HL-60 (cell line): ENCODE data around the gene MRGPRG.

Source experiments
- DNase-seq, 2 experiments: peaks; one replicate each; pipeline ENCODE4 v3.0.0-alpha.2; 2010 to 2020; ENCODE audit warnings: low read depth in 1 of 2, low spot score in 1 of 2
- H3K27ac ChIP-seq: fragments of 250-450 bp; sonication (Bioruptor Pico); replicated peaks from 2 replicates; pipeline ENCODE4 v1.5.1; 2020; ENCODE audit warnings: mild to moderate bottlenecking, moderate library complexity
- H3K27me3 ChIP-seq: fragments of 250-450 bp; sonication (Bioruptor Pico); 2 replicates; pipeline ENCODE4 v1.5.1; 2021; ENCODE audit warnings: mild to moderate bottlenecking, moderate library complexity; ENCODE audit not compliant: insufficient read depth, poor library complexity, severe bottlenecking
- H3K4me3 ChIP-seq: replicated peaks from 2 replicates; pipeline ENCODE4 v1.5.1; 2011; ENCODE audit warnings: mild to moderate bottlenecking, control low read depth, low read length; ENCODE audit not compliant: insufficient read depth
- GABPA ChIP-seq: IDR thresholded peaks from 2 replicates; pipeline ENCODE4 v1.6.1; 2012; ENCODE audit warnings: low read depth
- POLR2AphosphoS5 ChIP-seq: IDR thresholded peaks from 2 replicates; pipeline ENCODE4 v1.6.1; 2012; ENCODE audit warnings: low read depth
- SPI1 ChIP-seq: IDR thresholded peaks from 2 replicates; pipeline ENCODE4 v1.6.1; 2012; ENCODE audit warnings: low read depth, mild to moderate bottlenecking, borderline replicate concordance
- TF ChIP-seq, protein P1 (sequence below): IDR thresholded peaks from 2 replicates; pipeline ENCODE4 v1.6.1; 2012; ENCODE audit warnings: low read depth; ENCODE audit not compliant: insufficient replicate concordance
- TF ChIP-seq, protein P2 (sequence below): IDR thresholded peaks from one replicate; pipeline ENCODE4 v1.5.1; 2011; ENCODE audit warnings: low read length, control low read depth, inconsistent platforms; ENCODE audit not compliant: insufficient read depth

The MRGPRG gene

DNA sequence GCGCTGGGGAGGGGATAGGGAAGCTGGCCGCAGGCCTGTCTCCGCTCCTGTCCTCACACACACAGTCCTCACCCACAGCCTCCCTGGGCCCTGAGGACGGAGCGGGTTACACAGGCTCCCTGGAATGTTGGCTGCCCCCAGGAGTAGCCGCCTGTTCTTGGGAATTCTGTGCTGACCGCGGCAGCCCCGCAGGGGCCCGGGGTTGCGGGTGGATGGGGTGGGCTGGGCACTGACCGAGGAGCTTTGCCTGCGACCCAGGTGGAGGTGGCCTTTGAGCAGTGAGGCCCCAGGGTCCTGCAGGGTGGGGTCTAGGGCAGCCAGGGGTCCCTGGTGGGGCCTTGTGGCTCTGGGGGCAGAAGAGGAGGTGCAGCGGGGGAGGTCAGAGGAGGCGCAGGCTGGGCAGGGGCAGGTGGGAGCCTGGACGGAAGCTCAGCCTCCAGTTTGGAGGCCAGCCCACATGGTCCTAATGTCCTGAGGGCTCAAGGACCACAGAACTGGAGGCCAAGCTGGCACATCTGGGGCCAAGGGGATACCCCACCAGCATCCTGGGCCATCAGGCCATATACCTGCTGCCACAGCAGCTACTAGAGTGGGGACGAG is 6.6 kb upstream of the MRGPRG start:
- DNase-seq: no peak
- Histone ChIP-seq H3K27ac (no peak overlapping the region), H3K4me3 (no peak overlapping the region), H3K27me3 (peaks cover 5% of the 10 kb centered on the region)
- TF ChIP-seq POLR2AphosphoS5: no peak
- TF ChIP-seq, protein P1, sequence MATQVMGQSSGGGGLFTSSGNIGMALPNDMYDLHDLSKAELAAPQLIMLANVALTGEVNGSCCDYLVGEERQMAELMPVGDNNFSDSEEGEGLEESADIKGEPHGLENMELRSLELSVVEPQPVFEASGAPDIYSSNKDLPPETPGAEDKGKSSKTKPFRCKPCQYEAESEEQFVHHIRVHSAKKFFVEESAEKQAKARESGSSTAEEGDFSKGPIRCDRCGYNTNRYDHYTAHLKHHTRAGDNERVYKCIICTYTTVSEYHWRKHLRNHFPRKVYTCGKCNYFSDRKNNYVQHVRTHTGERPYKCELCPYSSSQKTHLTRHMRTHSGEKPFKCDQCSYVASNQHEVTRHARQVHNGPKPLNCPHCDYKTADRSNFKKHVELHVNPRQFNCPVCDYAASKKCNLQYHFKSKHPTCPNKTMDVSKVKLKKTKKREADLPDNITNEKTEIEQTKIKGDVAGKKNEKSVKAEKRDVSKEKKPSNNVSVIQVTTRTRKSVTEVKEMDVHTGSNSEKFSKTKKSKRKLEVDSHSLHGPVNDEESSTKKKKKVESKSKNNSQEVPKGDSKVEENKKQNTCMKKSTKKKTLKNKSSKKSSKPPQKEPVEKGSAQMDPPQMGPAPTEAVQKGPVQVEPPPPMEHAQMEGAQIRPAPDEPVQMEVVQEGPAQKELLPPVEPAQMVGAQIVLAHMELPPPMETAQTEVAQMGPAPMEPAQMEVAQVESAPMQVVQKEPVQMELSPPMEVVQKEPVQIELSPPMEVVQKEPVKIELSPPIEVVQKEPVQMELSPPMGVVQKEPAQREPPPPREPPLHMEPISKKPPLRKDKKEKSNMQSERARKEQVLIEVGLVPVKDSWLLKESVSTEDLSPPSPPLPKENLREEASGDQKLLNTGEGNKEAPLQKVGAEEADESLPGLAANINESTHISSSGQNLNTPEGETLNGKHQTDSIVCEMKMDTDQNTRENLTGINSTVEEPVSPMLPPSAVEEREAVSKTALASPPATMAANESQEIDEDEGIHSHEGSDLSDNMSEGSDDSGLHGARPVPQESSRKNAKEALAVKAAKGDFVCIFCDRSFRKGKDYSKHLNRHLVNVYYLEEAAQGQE: no peak
- TF ChIP-seq, protein P2, sequence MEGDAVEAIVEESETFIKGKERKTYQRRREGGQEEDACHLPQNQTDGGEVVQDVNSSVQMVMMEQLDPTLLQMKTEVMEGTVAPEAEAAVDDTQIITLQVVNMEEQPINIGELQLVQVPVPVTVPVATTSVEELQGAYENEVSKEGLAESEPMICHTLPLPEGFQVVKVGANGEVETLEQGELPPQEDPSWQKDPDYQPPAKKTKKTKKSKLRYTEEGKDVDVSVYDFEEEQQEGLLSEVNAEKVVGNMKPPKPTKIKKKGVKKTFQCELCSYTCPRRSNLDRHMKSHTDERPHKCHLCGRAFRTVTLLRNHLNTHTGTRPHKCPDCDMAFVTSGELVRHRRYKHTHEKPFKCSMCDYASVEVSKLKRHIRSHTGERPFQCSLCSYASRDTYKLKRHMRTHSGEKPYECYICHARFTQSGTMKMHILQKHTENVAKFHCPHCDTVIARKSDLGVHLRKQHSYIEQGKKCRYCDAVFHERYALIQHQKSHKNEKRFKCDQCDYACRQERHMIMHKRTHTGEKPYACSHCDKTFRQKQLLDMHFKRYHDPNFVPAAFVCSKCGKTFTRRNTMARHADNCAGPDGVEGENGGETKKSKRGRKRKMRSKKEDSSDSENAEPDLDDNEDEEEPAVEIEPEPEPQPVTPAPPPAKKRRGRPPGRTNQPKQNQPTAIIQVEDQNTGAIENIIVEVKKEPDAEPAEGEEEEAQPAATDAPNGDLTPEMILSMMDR: no peak
- TF ChIP-seq SPI1: no peak
- TF ChIP-seq GABPA: no peak

DNA sequence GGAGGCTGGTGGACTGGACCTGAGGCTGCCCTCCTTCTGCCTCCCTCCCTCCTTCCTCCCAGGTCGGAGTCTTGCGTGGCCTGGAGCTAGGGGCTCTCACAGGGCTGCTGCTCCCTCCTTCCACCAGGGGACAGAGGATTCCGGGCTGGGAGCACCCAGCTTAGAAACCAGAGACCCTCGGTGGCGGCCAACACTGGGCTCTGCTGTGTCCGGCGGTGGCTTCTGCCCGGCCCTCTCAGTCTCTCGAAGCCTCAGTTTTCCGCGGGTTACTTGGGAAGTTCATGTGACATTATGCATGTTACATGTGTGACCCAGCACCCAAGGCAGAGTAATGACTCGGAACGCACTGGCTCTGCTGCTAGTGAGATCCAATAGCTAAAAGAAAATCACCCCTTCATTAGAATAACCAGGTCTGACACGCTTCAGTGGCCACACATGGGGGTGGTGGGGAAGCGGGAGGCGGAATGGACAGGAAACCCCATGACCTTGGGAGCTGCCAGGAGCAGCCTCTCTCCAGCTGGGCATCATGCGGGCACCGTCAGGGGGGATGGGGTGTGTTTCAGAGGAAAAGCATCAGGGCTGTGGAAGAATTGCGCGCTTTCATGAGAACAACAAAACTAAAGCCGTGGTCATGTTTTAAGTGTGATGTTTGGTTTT is 5.9 kb upstream of the MRGPRG start:
- DNase-seq: no peak
- TF ChIP-seq, protein P1: no peak
- TF ChIP-seq, protein P2: no peak
- TF ChIP-seq GABPA (no peak), SPI1 (no peak), POLR2AphosphoS5 (no peak)
- Histone ChIP-seq H3K27me3 (peaks cover 5% of the 10 kb centered on the region), H3K27ac (no peak overlapping the region), H3K4me3 (no peak overlapping the region)

DNA sequence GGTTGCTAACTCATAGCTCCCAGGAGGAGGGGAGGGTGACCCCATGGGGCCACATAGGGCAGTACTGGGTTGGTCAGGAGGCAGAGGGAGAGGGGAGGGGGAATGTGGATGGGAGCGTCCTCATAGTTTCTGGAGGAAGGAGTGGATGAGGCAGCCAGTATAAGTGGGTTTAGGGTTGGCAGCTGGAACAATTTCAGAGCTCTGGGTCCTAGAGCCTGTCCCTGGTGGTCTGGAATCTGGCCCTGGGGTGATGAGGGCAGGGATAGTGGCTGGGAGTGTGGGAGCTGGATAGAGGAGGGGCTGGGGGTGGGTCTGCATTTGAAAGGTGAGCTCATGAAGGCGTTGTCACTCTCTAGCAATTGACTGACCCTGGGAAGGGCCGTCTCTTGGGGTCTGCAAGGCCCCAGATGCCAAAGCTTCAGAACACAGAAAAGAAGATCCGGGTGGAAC is 5.3 kb upstream of the MRGPRG start:
- H3K27ac ChIP-seq: no peak overlapping the region
- no peak overlapping the region for H3K4me3 ChIP-seq
- H3K27me3 ChIP-seq: peaks cover 5% of the 10 kb centered on the region
- DNase-seq: no peak
- TF ChIP-seq POLR2AphosphoS5: no peak
- TF ChIP-seq GABPA: no peak
- TF ChIP-seq, protein P1: no peak
- TF ChIP-seq, protein P2: no peak
- TF ChIP-seq SPI1: no peak
